GM12878 (cell line): ENCODE data around the gene TUT1. TPM values are rescaled to one million over a fixed set of nuclear protein-coding genes. Genes with fewer than 3 reads are reported as not detected.

Experiments
- CEBPB ChIP-seq, 2 experiments: fragments of 150-350 bp in 1 of 2; IDR thresholded peaks; 2 replicates each; pipeline ENCODE4 v1.6.1; 2012 to 2014; ENCODE audit warnings: low read depth in 2 of 2, low read length in 2 of 2, borderline replicate concordance in 1 of 2, inconsistent platforms in 1 of 2
- E2F4 ChIP-seq: IDR thresholded peaks from 2 replicates; pipeline ENCODE4 v1.6.1; 2012; ENCODE audit warnings: low read depth, low read length, improper control_type of control experiment
- EED ChIP-seq: sonication (generic); IDR thresholded peaks from 2 replicates; pipeline ENCODE4 v1.6.1; 2016; ENCODE audit warnings: antibody characterized with exemption, low read depth
- GATAD2B ChIP-seq: fragments of 450-650 bp; conservative IDR thresholded peaks from 2 replicates; pipeline ENCODE4 v1.6.1; 2017; ENCODE audit warnings: low read depth, mild to moderate bottlenecking, moderate library complexity
- HDAC6 ChIP-seq: fragments of 200-600 bp; sonication (generic); IDR thresholded peaks from one replicate; pipeline ENCODE4 v1.8.0; 2017; ENCODE audit warnings: antibody characterized with exemption; ENCODE audit not compliant: unreplicated experiment
- HDGF ChIP-seq: fragments of 450-650 bp; IDR thresholded peaks from 2 replicates; pipeline ENCODE4 v1.6.1; 2016; ENCODE audit warnings: antibody characterized with exemption
- IKZF2 ChIP-seq, 2 experiments: fragments of 450-650 bp; IDR thresholded peaks; 2 replicates each; pipeline ENCODE4 v1.6.1; 2017; ENCODE audit warnings: mild to moderate bottlenecking in 2 of 2, moderate library complexity in 2 of 2
- MAX ChIP-seq: IDR thresholded peaks from 2 replicates; pipeline ENCODE4 v1.6.1; 2012; ENCODE audit warnings: low read depth, low read length, improper control_type of control experiment
- NFIC ChIP-seq: IDR thresholded peaks from 2 replicates; pipeline ENCODE4 v1.6.1; 2012; ENCODE audit warnings: low read depth, mild to moderate bottlenecking, inconsistent platforms, low read length, moderate library complexity
- NR2C2 ChIP-seq: IDR thresholded peaks from 2 replicates; pipeline ENCODE4 v1.6.1; 2011; ENCODE audit warnings: borderline replicate concordance, low read depth; ENCODE audit not compliant: control insufficient read depth, insufficient read length
- NRF1 ChIP-seq: conservative IDR thresholded peaks from 2 replicates; pipeline ENCODE4 v1.6.1; 2011; ENCODE audit warnings: mild to moderate bottlenecking, low read depth, low read length, improper control_type of control experiment
- PAX8 ChIP-seq: fragments of 450-650 bp; IDR thresholded peaks from 2 replicates; pipeline ENCODE4 v1.6.1; 2017; ENCODE audit warnings: mild to moderate bottlenecking, moderate library complexity
- POLR2AphosphoS2 ChIP-seq: IDR thresholded peaks from 2 replicates; pipeline ENCODE4 v1.6.1; 2011; ENCODE audit warnings: low read depth, mild to moderate bottlenecking, low read length, improper control_type of control experiment, moderate library complexity
- RB1 ChIP-seq: fragments of 450-650 bp; formaldehyde crosslinking; IDR thresholded peaks from 2 replicates; pipeline ENCODE4 v1.6.1; 2017; ENCODE audit warnings: mild to moderate bottlenecking, borderline replicate concordance
- RFX5 ChIP-seq: IDR thresholded peaks from 2 replicates; pipeline ENCODE4 v1.6.1; 2011; ENCODE audit warnings: low read depth, low read length, improper control_type of control experiment
- SUZ12 ChIP-seq: fragments of 200-600 bp; sonication (generic); IDR thresholded peaks from one replicate; pipeline ENCODE4 v1.6.1; 2018; ENCODE audit warnings: antibody characterized with exemption, mild to moderate bottlenecking; ENCODE audit not compliant: unreplicated experiment
- TBL1XR1 ChIP-seq: IDR thresholded peaks from 2 replicates; pipeline ENCODE4 v1.6.1; 2012; ENCODE audit warnings: low read depth, low read length, improper control_type of control experiment
- TCF3 ChIP-seq: IDR thresholded peaks from 2 replicates; pipeline ENCODE4 v1.6.1; 2012; ENCODE audit warnings: low read depth, mild to moderate bottlenecking, low read length, borderline replicate concordance; ENCODE audit not compliant: insufficient read depth
- TCF7 ChIP-seq: IDR thresholded peaks from 2 replicates; pipeline ENCODE4 v1.6.1; 2014; ENCODE audit warnings: antibody characterized with exemption, borderline replicate concordance
- ZSCAN29 ChIP-seq: fragments of 450-650 bp; IDR thresholded peaks from 2 replicates; pipeline ENCODE4 v1.6.1; 2017; ENCODE audit warnings: mild to moderate bottlenecking, moderate library complexity
- polyA plus RNA-seq, 11 experiments: library from polyadenylated mRNA; depleted of rRNA in 4 of 11; unstranded in 6 of 11; stranded (reverse) in 5 of 11; fragments of >200 nt; fragmentation: Nextera tagmentation in 4 of 11; fragmentation: Illumina TruSeq in 1 of 11; extraction: Ambion mirVana in 4 of 11; extraction: Trizol in 1 of 11; gene quantifications; 1 replicate in 1 of 11; 2 replicates in 10 of 11; pipeline versions ENCODE4 v1.2.1 to v1.2.3, GENCODE V29; 2011 to 2016; ENCODE audit warnings: inconsistent platforms in 2 of 11, missing spikeins in 2 of 11, low read depth in 1 of 11
- total RNA-seq, 4 experiments: library from RNA; depleted of rRNA in 3 of 4; stranded (reverse); fragments of >200 nt in 3 of 4; fragmentation: Illumina TruSeq in 1 of 4; extraction: Trizol in 1 of 4; gene quantifications; 2 replicates each; pipeline versions ENCODE4 v1.2.1 to v1.2.3, GENCODE V29; 2013 to 2021
- TF ChIP-seq, protein P1 (sequence below): fragments of 450-650 bp; IDR thresholded peaks from 2 replicates; pipeline ENCODE4 v1.6.1; 2018; ENCODE audit warnings: mild to moderate bottlenecking, low read depth, moderate library complexity; ENCODE audit not compliant: partially characterized antibody
- TF ChIP-seq, protein P2 (sequence below): IDR thresholded peaks from 2 replicates; pipeline ENCODE4 v1.6.1; 2012; ENCODE audit warnings: mild to moderate bottlenecking, low read depth, low read length

Gene TUT1
- total and polyA plus RNA-seq, 10 of the 15 experiments (the other 5 are each of a cell fraction or from before 2014, with no cell fraction given), result 1.1 to 29.9 (median 16.2) TPM

GRCh38 chr11:62621567-62622470, 30.5 kb upstream of the TUT1 start, which contains the start of gene B3GAT3 (continued):
- TF ChIP-seq MAX (peak; percentile 99), HDAC6 (no peak), IKZF2 (IDR thresholded peaks at IDR 0.05) (no peak; a peak in 1 of 4 replicates), ZSCAN29 (no peak), GATAD2B (peak; percentile 87), CEBPB (IDR thresholded peaks at IDR 0.05; ENCODE audit: borderline replicate concordance in 1 of 2, low read depth in 2 of 2, low read length in 2 of 2) (no peak), POLR2AphosphoS2 (0 out of 2 replicates have a peak, but pooled peaks have one; percentile 74), SUZ12 (no peak), TBL1XR1 (no peak), NFIC (no peak), RB1 (peak; percentile 83; the same call in 1 of the 2 replicates), EED (peak; percentile 59; the same call in 1 of the 2 replicates), TCF3 (peak; percentile 67; the same call in 1 of the 2 replicates), NR2C2 (no peak), HDGF (peak; percentile 96), NRF1 (no peak), RFX5 (0 out of 2 replicates have a peak, but pooled peaks have one; percentile 55), PAX8 (no peak), E2F4 (peak; percentile 25; the same call in 1 of the 2 replicates), TCF7 (no peak)
- TF ChIP-seq, protein P1, sequence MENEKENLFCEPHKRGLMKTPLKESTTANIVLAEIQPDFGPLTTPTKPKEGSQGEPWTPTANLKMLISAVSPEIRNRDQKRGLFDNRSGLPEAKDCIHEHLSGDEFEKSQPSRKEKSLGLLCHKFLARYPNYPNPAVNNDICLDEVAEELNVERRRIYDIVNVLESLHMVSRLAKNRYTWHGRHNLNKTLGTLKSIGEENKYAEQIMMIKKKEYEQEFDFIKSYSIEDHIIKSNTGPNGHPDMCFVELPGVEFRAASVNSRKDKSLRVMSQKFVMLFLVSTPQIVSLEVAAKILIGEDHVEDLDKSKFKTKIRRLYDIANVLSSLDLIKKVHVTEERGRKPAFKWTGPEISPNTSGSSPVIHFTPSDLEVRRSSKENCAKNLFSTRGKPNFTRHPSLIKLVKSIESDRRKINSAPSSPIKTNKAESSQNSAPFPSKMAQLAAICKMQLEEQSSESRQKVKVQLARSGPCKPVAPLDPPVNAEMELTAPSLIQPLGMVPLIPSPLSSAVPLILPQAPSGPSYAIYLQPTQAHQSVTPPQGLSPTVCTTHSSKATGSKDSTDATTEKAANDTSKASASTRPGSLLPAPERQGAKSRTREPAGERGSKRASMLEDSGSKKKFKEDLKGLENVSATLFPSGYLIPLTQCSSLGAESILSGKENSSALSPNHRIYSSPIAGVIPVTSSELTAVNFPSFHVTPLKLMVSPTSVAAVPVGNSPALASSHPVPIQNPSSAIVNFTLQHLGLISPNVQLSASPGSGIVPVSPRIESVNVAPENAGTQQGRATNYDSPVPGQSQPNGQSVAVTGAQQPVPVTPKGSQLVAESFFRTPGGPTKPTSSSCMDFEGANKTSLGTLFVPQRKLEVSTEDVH, result peak; percentile 84
- TF ChIP-seq, protein P2, sequence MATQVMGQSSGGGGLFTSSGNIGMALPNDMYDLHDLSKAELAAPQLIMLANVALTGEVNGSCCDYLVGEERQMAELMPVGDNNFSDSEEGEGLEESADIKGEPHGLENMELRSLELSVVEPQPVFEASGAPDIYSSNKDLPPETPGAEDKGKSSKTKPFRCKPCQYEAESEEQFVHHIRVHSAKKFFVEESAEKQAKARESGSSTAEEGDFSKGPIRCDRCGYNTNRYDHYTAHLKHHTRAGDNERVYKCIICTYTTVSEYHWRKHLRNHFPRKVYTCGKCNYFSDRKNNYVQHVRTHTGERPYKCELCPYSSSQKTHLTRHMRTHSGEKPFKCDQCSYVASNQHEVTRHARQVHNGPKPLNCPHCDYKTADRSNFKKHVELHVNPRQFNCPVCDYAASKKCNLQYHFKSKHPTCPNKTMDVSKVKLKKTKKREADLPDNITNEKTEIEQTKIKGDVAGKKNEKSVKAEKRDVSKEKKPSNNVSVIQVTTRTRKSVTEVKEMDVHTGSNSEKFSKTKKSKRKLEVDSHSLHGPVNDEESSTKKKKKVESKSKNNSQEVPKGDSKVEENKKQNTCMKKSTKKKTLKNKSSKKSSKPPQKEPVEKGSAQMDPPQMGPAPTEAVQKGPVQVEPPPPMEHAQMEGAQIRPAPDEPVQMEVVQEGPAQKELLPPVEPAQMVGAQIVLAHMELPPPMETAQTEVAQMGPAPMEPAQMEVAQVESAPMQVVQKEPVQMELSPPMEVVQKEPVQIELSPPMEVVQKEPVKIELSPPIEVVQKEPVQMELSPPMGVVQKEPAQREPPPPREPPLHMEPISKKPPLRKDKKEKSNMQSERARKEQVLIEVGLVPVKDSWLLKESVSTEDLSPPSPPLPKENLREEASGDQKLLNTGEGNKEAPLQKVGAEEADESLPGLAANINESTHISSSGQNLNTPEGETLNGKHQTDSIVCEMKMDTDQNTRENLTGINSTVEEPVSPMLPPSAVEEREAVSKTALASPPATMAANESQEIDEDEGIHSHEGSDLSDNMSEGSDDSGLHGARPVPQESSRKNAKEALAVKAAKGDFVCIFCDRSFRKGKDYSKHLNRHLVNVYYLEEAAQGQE, result no peak
